Psoas muscle (tissue), 8 donors: ENCODE measurements around the gene NOP58. TPM values are rescaled to one million over a fixed set of nuclear protein-coding genes. Genes with fewer than 3 reads are reported as not detected.
"Not testable (repeated sequence)": the region's sequence is repeated elsewhere in the genome, so short reads cannot be mapped to it uniquely, and the experiment has no call there.

Source experiments
- ATAC-seq, 4 donors: fragments of 200-7000 bp; cut with Tn5 transposase; one replicate each; pipeline ENCODE4 v1.9.1; 2020; ENCODE audit warnings: moderate library complexity in 3 of 4, mild to moderate bottlenecking in 2 of 4
- DNase-seq, 2 donors: peaks; one replicate each; pipeline ENCODE4 v3.0.0-alpha.2; 2020
- H3K27ac ChIP-seq: fragments of 200-600 bp; one replicate; pipeline ENCODE4 v1.8.0; 2022
- H3K27me3 ChIP-seq, 3 donors: fragments of 200-600 bp in 1 of 3; one replicate each; pipeline versions ENCODE4 v1.6.1 to v1.8.0; 2013 to 2022; ENCODE audit warnings: low read length in 2 of 3, mild to moderate bottlenecking in 2 of 3, moderate library complexity in 1 of 3; ENCODE audit not compliant: insufficient read depth in 3 of 3
- H3K36me3 ChIP-seq, 2 donors: fragments of 200-600 bp in 1 of 2; one replicate each; pipeline versions ENCODE4 v1.6.1 to v1.8.0; 2013 to 2022; ENCODE audit warnings: low read depth in 1 of 2, mild to moderate bottlenecking in 1 of 2, moderate library complexity in 1 of 2; ENCODE audit not compliant: insufficient read depth in 1 of 2
- H3K4me1 ChIP-seq: fragments of 200-600 bp; one replicate; pipeline ENCODE4 v1.8.0; 2022
- H3K4me3 ChIP-seq: fragments of 200-600 bp; one replicate; pipeline ENCODE4 v1.8.0; 2022; ENCODE audit warnings: mild to moderate bottlenecking
- H3K9me3 ChIP-seq: fragments of 200-600 bp; one replicate; pipeline ENCODE4 v1.8.0; 2022
- WGBS, 3 donors: extraction: QIAGEN DNeasy Blood & Tissue Kit; methylation state at CpG; one replicate each; pipeline versions ENCODE4 v1.1.6 to v1.1.7; 2013; 5-methylcytosine and 5-hydroxymethylcytosine counted together
- intact Hi-C, 2 donors: fragments of 100-400 bp; cut with DNase I; formaldehyde crosslinking; loops; one replicate each; pipeline versions ENCODE4 v1.11.0 to v1.14.2; 2022
- polyA plus RNA-seq, 3 donors: library from polyadenylated mRNA; stranded (reverse); fragments of 200-250 nt; gene quantifications; one replicate each; pipeline ENCODE4 v1.2.3, GENCODE V29; 2013
- total RNA-seq, 4 donors: library from RNA; stranded (reverse); fragmentation: NEBNext Ultra II Directional in 2 of 4; extraction: Animal tissue kit (Norgen Biotek cat#: 25700) in 2 of 4; gene quantifications; one replicate each; pipeline versions ENCODE4 v1.2.1 to v1.2.4, GENCODE V29; 2021 to 2023
- TF ChIP-seq, protein P1 (sequence below): fragments of 200-600 bp; IDR thresholded peaks from one replicate; pipeline ENCODE4 v1.8.0; 2022; ENCODE audit warnings: antibody characterized with exemption
- donor health status: healthy with polysubstance abuse.
- donor health status: DM: no; HTN: no; CAD: no; lungs with moderate emphysema.
- donor health status: Bipolar disorder and iron deficiency.
- donor health status: healthy.
- donor health status: DM: yes; HTN: yes; CAD: no.
- donor health status: DM: no; HTN: no; CAD: no.
- donor health status: DM: no; HTN: no; CAD: no.
- donor health status: DM: yes; HTN: yes; CAD: no.

NOP58 gene
- total and polyA plus RNA-seq, 7 donors = 22.8 to 61.5 (median 46.3) TPM

DNA sequence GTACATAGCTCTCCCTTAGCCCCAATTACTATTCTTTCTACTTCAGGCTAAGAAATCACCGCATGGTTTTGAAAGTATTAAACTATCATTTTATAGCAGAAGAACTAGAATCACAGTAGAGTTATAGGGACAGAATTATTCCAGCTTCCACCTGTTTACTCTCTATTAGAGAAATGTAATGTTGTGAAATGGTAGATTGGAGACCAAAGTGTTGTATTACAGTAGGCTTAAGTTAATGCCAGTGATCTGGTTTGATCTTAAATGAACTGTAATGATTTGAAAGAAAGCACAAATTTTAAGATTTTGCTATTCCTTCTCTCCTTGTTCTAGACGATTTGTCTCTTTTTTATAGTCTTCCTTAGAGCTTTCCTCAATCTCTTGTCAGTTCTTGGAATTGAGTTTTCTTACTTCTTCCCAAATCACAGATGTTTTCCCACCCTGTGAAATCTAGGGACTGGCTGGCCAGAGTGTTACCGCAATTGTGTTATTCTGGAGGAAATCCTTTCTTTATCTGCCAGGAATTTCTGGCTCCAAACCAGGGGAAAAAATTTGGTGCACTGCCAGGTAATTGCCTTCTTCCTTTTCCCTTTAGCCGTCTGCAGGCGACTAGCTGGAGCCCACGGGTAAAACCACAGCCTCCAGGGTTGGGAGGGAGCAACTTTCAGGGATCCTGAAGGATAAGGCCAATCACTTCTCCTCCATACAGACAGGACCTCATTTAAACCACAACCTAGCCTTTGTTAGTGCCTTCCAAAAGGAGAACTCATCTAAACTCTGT lies 51.7 kb downstream of the NOP58 start:
- peak in 1 of 2 donors; percentile 28 for DNase-seq
- TF ChIP-seq, protein P1, sequence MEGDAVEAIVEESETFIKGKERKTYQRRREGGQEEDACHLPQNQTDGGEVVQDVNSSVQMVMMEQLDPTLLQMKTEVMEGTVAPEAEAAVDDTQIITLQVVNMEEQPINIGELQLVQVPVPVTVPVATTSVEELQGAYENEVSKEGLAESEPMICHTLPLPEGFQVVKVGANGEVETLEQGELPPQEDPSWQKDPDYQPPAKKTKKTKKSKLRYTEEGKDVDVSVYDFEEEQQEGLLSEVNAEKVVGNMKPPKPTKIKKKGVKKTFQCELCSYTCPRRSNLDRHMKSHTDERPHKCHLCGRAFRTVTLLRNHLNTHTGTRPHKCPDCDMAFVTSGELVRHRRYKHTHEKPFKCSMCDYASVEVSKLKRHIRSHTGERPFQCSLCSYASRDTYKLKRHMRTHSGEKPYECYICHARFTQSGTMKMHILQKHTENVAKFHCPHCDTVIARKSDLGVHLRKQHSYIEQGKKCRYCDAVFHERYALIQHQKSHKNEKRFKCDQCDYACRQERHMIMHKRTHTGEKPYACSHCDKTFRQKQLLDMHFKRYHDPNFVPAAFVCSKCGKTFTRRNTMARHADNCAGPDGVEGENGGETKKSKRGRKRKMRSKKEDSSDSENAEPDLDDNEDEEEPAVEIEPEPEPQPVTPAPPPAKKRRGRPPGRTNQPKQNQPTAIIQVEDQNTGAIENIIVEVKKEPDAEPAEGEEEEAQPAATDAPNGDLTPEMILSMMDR = no peak
- Histone ChIP-seq H3K4me1 (peaks cover 17% of the 10 kb centered on the region), H3K9me3 (no peaks in the 10 kb centered on the region), H3K27ac (no peak overlapping the region), H3K4me3 (no peak overlapping the region), H3K36me3 (peaks cover 3 to 6% of the 10 kb centered on the region in 2 donors), H3K27me3 (no peaks in the 10 kb centered on the region)
- ATAC-seq = peak; percentile 41 to 70 (median 54)
- 7 to 15% (median 11%) methylated on average over 6 of the region's 6 CpGs for WGBS, 3 donors
- intact Hi-C loops = loop anchor here in 1 of 2 donors (5.0 kb wide), 1 partner anchor 60 kb away; the partner anchor contains the start of gene BMPR2

DNA sequence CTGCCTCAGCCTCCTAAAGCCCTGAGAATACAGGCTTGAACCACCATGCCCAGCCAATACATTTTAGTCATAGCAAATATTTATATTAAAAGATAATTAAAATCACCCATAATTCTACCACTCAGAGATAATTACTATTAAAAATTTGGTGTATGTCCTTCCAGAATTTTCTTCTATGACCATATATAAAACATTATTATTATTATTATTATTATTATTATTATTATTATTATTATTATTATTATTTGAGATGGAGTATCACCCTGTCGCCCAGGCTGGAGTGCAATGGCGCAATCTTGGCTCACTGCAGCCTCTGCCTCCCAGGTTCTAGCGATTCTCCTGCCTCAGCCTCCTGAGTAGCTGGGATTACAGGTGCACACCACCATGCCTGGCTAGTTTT lies 54.8 kb downstream of the NOP58 start:
- H3K27me3 ChIP-seq, intact Hi-C loops, H3K9me3 ChIP-seq, H3K27ac ChIP-seq, H3K4me3 ChIP-seq, ATAC-seq, DNase-seq: not testable (repeated sequence)
- peaks cover 17% of the 10 kb centered on the region for H3K4me1 ChIP-seq
- peaks cover 3 to 23% of the 10 kb centered on the region in 2 donors for H3K36me3 ChIP-seq
- 92 to 99% (median 98%) methylated on average over 3 of the region's 3 CpGs for WGBS, 3 donors

DNA sequence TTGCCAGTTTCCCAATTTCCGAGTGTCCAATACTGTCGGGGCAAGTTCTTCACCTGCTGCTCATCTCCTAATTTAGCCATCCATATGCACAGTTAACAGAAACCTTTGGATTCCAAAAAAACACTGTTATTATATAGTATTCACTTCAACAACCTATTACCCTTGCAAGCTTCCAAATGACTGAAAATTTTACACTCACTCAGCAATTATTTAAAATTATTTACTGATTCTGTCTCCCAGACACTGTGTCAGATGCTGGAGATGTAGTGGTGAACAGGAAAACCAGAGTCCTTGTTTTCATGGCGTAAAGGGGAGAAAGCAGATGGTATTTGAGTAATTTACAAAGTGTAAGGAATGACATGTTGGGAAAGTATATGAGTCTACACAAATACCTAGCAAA lies 56.9 kb downstream of the NOP58 start:
- Histone ChIP-seq H3K9me3 (no peaks in the 10 kb centered on the region), H3K27ac (no peak overlapping the region), H3K36me3 (peaks cover 3 to 23% of the 10 kb centered on the region in 2 donors), H3K4me1 (peaks cover 5% of the 10 kb centered on the region), H3K27me3 (no peaks in the 10 kb centered on the region), H3K4me3 (no peak overlapping the region)
- 94 to 100% (median 98%) methylated on average over 3 of the region's 3 CpGs for WGBS, 3 donors
- TF ChIP-seq, protein P1 = no peak
- intact Hi-C loops = no loop called here
- ATAC-seq (no peak), DNase-seq (no peak)

DNA sequence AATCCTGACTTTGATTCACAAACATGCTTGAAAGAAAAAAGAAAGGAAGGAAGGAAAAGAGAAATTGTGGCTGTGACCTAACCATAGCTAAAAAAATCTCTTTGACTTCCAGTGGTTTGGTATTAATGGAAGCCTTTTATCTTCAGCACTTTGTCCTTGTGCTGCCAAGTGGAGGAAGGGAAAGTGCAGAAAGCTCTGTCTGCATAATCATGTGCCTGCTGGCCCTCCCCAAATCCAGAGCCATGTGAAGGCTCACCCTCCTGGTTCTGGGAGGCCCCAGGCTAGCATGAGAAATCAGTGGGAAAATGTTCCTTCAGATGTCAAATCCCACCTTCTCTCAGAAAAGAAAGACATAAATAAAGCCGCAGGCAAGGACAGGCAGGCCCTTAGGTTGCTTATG lies 62.3 kb downstream of the NOP58 start:
- H3K4me3 ChIP-seq = no peak overlapping the region
- no peak for ATAC-seq
- intact Hi-C loops = no loop called here
- H3K27me3 ChIP-seq = no peaks in the 10 kb centered on the region
- H3K27ac ChIP-seq = no peak overlapping the region
- TF ChIP-seq, protein P1 = no peak
- WGBS, 3 donors = 82 to 96% (median 91%) methylated on average over 1 of the region's 1 CpG
- H3K4me1 ChIP-seq = no peaks in the 10 kb centered on the region
- DNase-seq = no peak
- peaks cover 0 to 14% of the 10 kb centered on the region in 2 donors for H3K36me3 ChIP-seq
- no peaks in the 10 kb centered on the region for H3K9me3 ChIP-seq

DNA sequence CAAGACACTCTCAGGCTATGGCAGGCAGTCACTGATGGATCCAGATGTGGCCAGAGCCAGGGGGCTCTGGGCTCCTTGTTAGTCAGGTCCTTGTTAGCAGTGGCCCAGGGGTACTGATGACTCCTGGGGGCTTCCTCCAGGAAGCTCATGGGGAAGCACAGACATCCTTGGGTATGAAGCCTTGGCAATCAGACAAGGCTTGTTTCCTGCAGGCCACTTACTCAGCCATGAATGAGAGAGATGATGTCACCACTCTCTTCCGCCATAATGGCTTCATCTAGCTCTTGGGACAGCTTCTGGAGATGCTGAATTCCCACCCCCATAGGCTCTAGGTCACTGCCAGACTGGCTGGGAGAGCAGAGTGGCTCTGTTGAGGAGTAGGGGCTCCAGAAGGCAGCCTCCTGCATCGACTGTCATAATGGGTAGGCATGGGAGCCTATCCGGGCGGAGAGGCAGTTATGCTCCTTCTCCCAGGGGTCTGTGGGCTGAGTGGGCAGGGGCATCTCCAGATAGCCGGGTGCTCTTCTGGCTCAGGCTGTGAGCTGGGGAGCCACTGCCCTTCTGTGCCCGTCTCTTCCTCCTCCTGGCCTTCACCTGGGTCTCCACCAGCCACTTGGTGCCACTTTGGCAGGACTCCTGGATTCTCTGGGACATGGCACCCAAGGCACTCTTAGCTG lies 70.4 kb downstream of the NOP58 start:
- TF ChIP-seq, protein P1 = no peak
- Histone ChIP-seq H3K4me1 (no peaks in the 10 kb centered on the region), H3K9me3 (no peaks in the 10 kb centered on the region), H3K27ac (no peak overlapping the region), H3K27me3 (no peaks in the 10 kb centered on the region), H3K4me3 (no peak overlapping the region), H3K36me3 (no peaks in the 10 kb centered on the region)
- intact Hi-C loops = no loop called here
- WGBS, 3 donors = 82 to 94% (median 93%) methylated on average over 5 to 6 of the region's 6 CpGs
- DNase-seq = no peak
- ATAC-seq = peak in 3 of 4 donors; percentile 13 to 44 (median 37)
